K562 (cell line): ENCODE results near the gene NR2F2. TPM values are rescaled to one million over a fixed set of nuclear protein-coding genes. Genes with fewer than 3 reads are reported as not detected.

Source experiments
- ATAC-seq: fragments of 200-7000 bp; cut with Tn5 transposase; 3 replicates; pipeline ENCODE4 v1.9.1; 2020; ENCODE audit warnings: moderate library complexity
- BruUV-seq: library from RNA; stranded (reverse); fragments of 400-500 nt; replicated peaks from 2 replicates; lab custom pipeline; 2021; lab: Mats Ljungman, UMichigan
- CTCF ChIA-PET: fragments of 300-600 bp; formaldehyde crosslinking; extraction: SDS; loops from one replicate; lab custom pipeline; 2021; ENCODE audit warnings: low intra/inter-chr PET ratio; lab: Yijun Ruan, JAX
- POLR2A ChIA-PET: fragments of 300-600, 350-650 bp; sonication (Branson Sonifier 250); formaldehyde crosslinking; extraction: SDS; loops from one replicate; lab custom pipeline; 2021; ENCODE audit warnings: antibody characterized with exemption, inconsistent platforms; lab: Yijun Ruan, JAX
- DNase-seq, 4 experiments: peaks; one replicate each; pipeline versions ENCODE4 v3.0.0 to v3.0.0-alpha.2; 2011 to 2018; ENCODE audit warnings: low spot score in 3 of 4, mixed read lengths in 3 of 4; ENCODE audit errors: extremely low read depth in 1 of 4
- FAIRE-seq: peaks from 2 replicates; lab custom pipeline; 2011; peaks lifted over from hg19 to GRCh38; lab: Jason Lieb, UNC
- H2AFZ ChIP-seq: 2 replicates; pipeline ENCODE4 v1.6.0; 2011; ENCODE audit warnings: low read depth, low read length, control low read depth, inconsistent platforms
- H3K27ac ChIP-seq: fragments of 200-600 bp; 3 replicates; pipeline ENCODE4 v1.8.0; 2011; ENCODE audit warnings: low read depth, mild to moderate bottlenecking, control low read depth, inconsistent platforms, low read length, moderate library complexity, mixed read lengths; ENCODE audit errors: extremely low read depth
- H3K27me3 ChIP-seq, 2 experiments: fragments of 300-600 bp in 1 of 2; 2 replicates in 1 of 2; 3 replicates in 1 of 2; pipeline versions ENCODE4 v1.6.0 to v1.8.0; 2011; ENCODE audit warnings: inconsistent platforms in 2 of 2, low read length in 2 of 2, mild to moderate bottlenecking in 1 of 2, mixed read lengths in 1 of 2, moderate library complexity in 1 of 2; ENCODE audit not compliant: control insufficient read depth in 2 of 2, insufficient read depth in 2 of 2
- H3K36me3 ChIP-seq: fragments of 300-600 bp; 3 replicates; pipeline ENCODE4 v1.8.0; 2011; ENCODE audit warnings: mild to moderate bottlenecking, low read length, inconsistent platforms; ENCODE audit not compliant: control insufficient read depth, insufficient read depth
- H3K4me1 ChIP-seq, 2 experiments: fragments of 200-600 bp in 1 of 2; replicated peaks in 1 of 2; 2 replicates in 1 of 2; 3 replicates in 1 of 2; pipeline versions ENCODE4 v1.5.1 to v1.8.0; 2011; ENCODE audit warnings: inconsistent platforms in 2 of 2, low read length in 2 of 2, mild to moderate bottlenecking in 1 of 2, mixed read lengths in 1 of 2, moderate library complexity in 1 of 2; ENCODE audit not compliant: control insufficient read depth in 2 of 2, insufficient read depth in 2 of 2
- H3K4me2 ChIP-seq: 2 replicates; pipeline ENCODE4 v1.6.1; 2011; ENCODE audit warnings: low read length, control low read depth, inconsistent platforms, mixed read lengths; ENCODE audit not compliant: insufficient read depth
- H3K4me3 ChIP-seq: fragments of 200-600 bp; sonication (generic), shearing (Covaris generic); 2 replicates; pipeline ENCODE4 v1.5.1; 2016; ENCODE audit warnings: control low read depth, inconsistent platforms
- H3K79me2 ChIP-seq: fragments of 200-600 bp; 3 replicates; pipeline ENCODE4 v1.8.0; 2011; ENCODE audit warnings: low read length, inconsistent platforms; ENCODE audit not compliant: control insufficient read depth, insufficient read depth
- H3K9ac ChIP-seq, 2 experiments: 2 replicates each; pipeline versions ENCODE4 v1.6.0 to v1.6.1; 2011; ENCODE audit warnings: low read depth in 2 of 2, low read length in 2 of 2, control low read depth in 1 of 2, inconsistent platforms in 1 of 2, mild to moderate bottlenecking in 1 of 2, mixed read lengths in 1 of 2; ENCODE audit not compliant: insufficient read depth in 1 of 2
- H3K9me1 ChIP-seq: one replicate; pipeline ENCODE4 v1.6.0; 2011; ENCODE audit warnings: inconsistent platforms, mild to moderate bottlenecking, low read length, moderate library complexity; ENCODE audit not compliant: control insufficient read depth, insufficient read depth
- H3K9me3 ChIP-seq: replicated peaks from 2 replicates; pipeline ENCODE4 v1.5.1; 2011; ENCODE audit warnings: low read depth, low read length, inconsistent platforms; ENCODE audit not compliant: control insufficient read depth, insufficient read depth
- H4K20me1 ChIP-seq: replicated peaks from 2 replicates; pipeline ENCODE4 v1.6.1; 2011; ENCODE audit warnings: low read length, inconsistent platforms, mixed read lengths; ENCODE audit not compliant: control insufficient read depth, insufficient read depth
- CEBPB ChIP-seq: fragments of 450-650 bp; IDR thresholded peaks from 2 replicates; pipeline ENCODE4 v1.6.1; 2016; ENCODE audit warnings: missing genetic modification characterization, missing compliant biosample characterization
- ELF1 ChIP-seq: fragments of 200-800 bp; sonication (Bioruptor generic); IDR thresholded peaks from 2 replicates; pipeline ENCODE4 v1.6.1; 2016; ENCODE audit warnings: missing genetic modification characterization, missing compliant biosample characterization
- FOS ChIP-seq: IDR thresholded peaks from 3 replicates; pipeline ENCODE4 v1.6.1; 2011; ENCODE audit not compliant: insufficient read length; ENCODE audit errors: extremely low read depth
- GTF2A2 ChIP-seq: IDR thresholded peaks from 2 replicates; pipeline ENCODE4 v1.6.1; 2016; ENCODE audit warnings: mild to moderate bottlenecking, missing genetic modification characterization, missing compliant biosample characterization
- HDAC6 ChIP-seq: IDR thresholded peaks from 2 replicates; pipeline ENCODE4 v1.6.1; 2012; ENCODE audit warnings: low read depth, mild to moderate bottlenecking, control low read depth, inconsistent platforms, low read length, moderate library complexity
- HMG20A ChIP-seq: fragments of 450-650 bp; formaldehyde crosslinking; conservative IDR thresholded peaks from 2 replicates; pipeline ENCODE4 v1.4.0; 2020; ENCODE audit warnings: mild to moderate bottlenecking, mixed read lengths
- KLF6 ChIP-seq: fragments of 250-450 bp; sonication (Bioruptor Pico); IDR thresholded peaks from 2 replicates; pipeline ENCODE4 v1.4.0; 2020; ENCODE audit warnings: mild to moderate bottlenecking, moderate library complexity, borderline replicate concordance
- LEF1 ChIP-seq: fragments of 450-650 bp; IDR thresholded peaks from 2 replicates; pipeline ENCODE4 v1.6.1; 2016; ENCODE audit warnings: mild to moderate bottlenecking
- NFATC3 ChIP-seq: fragments of 450-650 bp; IDR thresholded peaks from 2 replicates; pipeline ENCODE4 v1.6.1; 2017; ENCODE audit warnings: mild to moderate bottlenecking
- NUFIP1 ChIP-seq: fragments of 450-650 bp; IDR thresholded peaks from 2 replicates; pipeline ENCODE4 v1.6.1; 2018; ENCODE audit not compliant: partially characterized antibody
- PHB ChIP-seq: fragments of 250-450 bp; sonication (Bioruptor Pico); IDR thresholded peaks from 2 replicates; pipeline ENCODE4 v1.5.0; 2021
- SAFB ChIP-seq: fragments of 200-400 bp; formaldehyde crosslinking; IDR thresholded peaks from 2 replicates; pipeline ENCODE4 v1.6.1; 2017; ENCODE audit warnings: low read depth, low read length, borderline replicate concordance
- SREBF1 ChIP-seq: fragments of 150-350 bp; IDR thresholded peaks from 2 replicates; pipeline ENCODE4 v1.6.1; 2014; ENCODE audit warnings: antibody characterized with exemption, low read depth, low read length, borderline replicate concordance
- TBP ChIP-seq: optimal IDR thresholded peaks from 2 replicates; pipeline ENCODE3; 2011; ENCODE audit warnings: low read depth, low read length, improper control_type of control experiment
- TCF3 ChIP-seq: sonication (generic); formaldehyde crosslinking; IDR thresholded peaks from 2 replicates; pipeline ENCODE4 v1.4.0; 2020; ENCODE audit warnings: mild to moderate bottlenecking, missing genetic modification reagents
- ZBTB17 ChIP-seq: fragments of 450-650 bp; formaldehyde crosslinking; IDR thresholded peaks from 2 replicates; pipeline ENCODE4 v1.4.0; 2020; ENCODE audit warnings: mild to moderate bottlenecking
- ZNF311 ChIP-seq: fragments of 250-450 bp; sonication (Bioruptor Pico); IDR thresholded peaks from 2 replicates; pipeline ENCODE4 v1.4.0; 2020; ENCODE audit warnings: mild to moderate bottlenecking, moderate library complexity
- WGBS: fragments of 100-300 bp; shearing (Covaris generic); methylation state at CpG from one replicate; pipeline ENCODE4 v1.1.6; 2016; ENCODE audit warnings: low coverage, mixed read lengths; ENCODE audit not compliant: insufficient coverage; ENCODE audit errors: missing lambda C conversion rate; 5-methylcytosine and 5-hydroxymethylcytosine counted together
- in situ Hi-C: fragments of 300-500 bp; cut with MboI; formaldehyde crosslinking; loops from 4 replicates; pipeline ENCODE4 v1.15.0; 2018; ENCODE audit warnings: inconsistent platforms, mixed read lengths
- intact Hi-C: fragments of 100-400 bp; cut with micrococcal nuclease; formaldehyde crosslinking; loops from 2 replicates; pipeline ENCODE4 v1.14.2; 2022
- polyA plus RNA-seq, 8 experiments: library from polyadenylated mRNA; depleted of rRNA in 4 of 8; stranded (reverse) in 5 of 8; unstranded in 3 of 8; fragments of >200 nt; fragmentation: Nextera tagmentation in 2 of 8; fragmentation: Illumina TruSeq in 1 of 8; extraction: Ambion mirVana in 2 of 8; extraction: Trizol in 1 of 8; gene quantifications; 2 replicates each; pipeline versions ENCODE4 v1.2.1 to v1.2.3, GENCODE V29; 2011 to 2014; ENCODE audit warnings: inconsistent platforms in 1 of 8, missing spikeins in 1 of 8
- total RNA-seq, 7 experiments: library from RNA; depleted of rRNA in 6 of 7; stranded (reverse); fragments of >200 nt in 6 of 7; fragmentation: Illumina TruSeq in 2 of 7; extraction: Trizol in 2 of 7; gene quantifications; 2 replicates each; pipeline versions ENCODE4 v1.2.1 to v1.2.3, GENCODE V29; 2011 to 2021; ENCODE audit warnings: low replicate concordance in 1 of 7
- TF ChIP-seq, protein P1 (sequence below): fragments of 450-650 bp; IDR thresholded peaks from 2 replicates; pipeline ENCODE4 v1.7.0; 2016; ENCODE audit warnings: borderline replicate concordance
- TF ChIP-seq, protein P2 (sequence below): IDR thresholded peaks from 3 replicates; pipeline ENCODE4 v1.6.1; 2011; ENCODE audit warnings: borderline replicate concordance, mild to moderate bottlenecking, moderate library complexity; ENCODE audit not compliant: insufficient read length; ENCODE audit errors: extremely low read depth

The NR2F2 gene
- total and polyA plus RNA-seq, 9 of the 15 experiments (the other 6 are each of a cell fraction or from before 2014, with no cell fraction given), result 6.0 to 51.8 (median 11.1) TPM

GRCh38 chr15:96339619-96340347 is 9.3 kb downstream of the NR2F2 start:
- H3K4me1 ChIP-seq, result peaks cover 18 to 27% of the 10 kb centered on the region in 2 experiments
- H2AFZ ChIP-seq, result no peak overlapping the region
- no peak overlapping the region for H3K4me3 ChIP-seq
- intact Hi-C loops, result loop anchor here (10.0 kb wide), 2 partner anchors 145 to 1055 kb away; no protein-coding TSS in a partner anchor
- H3K27ac ChIP-seq, result peak overlapping the region; percentile 51; the same call in 1 of the 3 replicates
- no peaks in the 10 kb centered on the region for H3K9me1 ChIP-seq
- no peaks in the 10 kb centered on the region for H3K27me3 ChIP-seq
- no TSS peak for BruUV-seq
- WGBS, result 79% methylated on average over 7 of the region's 8 CpGs
- peaks cover 17% of the 10 kb centered on the region for H4K20me1 ChIP-seq
- no peak for DNase-seq
- peaks cover 2% of the 10 kb centered on the region; the same call in 1 of the 2 replicates for H3K9me3 ChIP-seq
- CTCF ChIA-PET, result no interaction called here
- in situ Hi-C loops, result loop anchor here (10.0 to 25.0 kb wide), 2 partner anchors 415 to 898 kb away; no protein-coding TSS in a partner anchor
- H3K79me2 ChIP-seq, result peaks cover 79% of the 10 kb centered on the region
- no peak for FAIRE-seq
- H3K36me3 ChIP-seq, result peaks cover 97% of the 10 kb centered on the region
- H3K9ac ChIP-seq, result no peak overlapping the region; a peak in 1 of 4 replicates
- POLR2A ChIA-PET, result interaction anchor here (0.8 to 1.6 kb wide), 3 partner anchors 9 to 14 kb away, joined by 3 to 4 read pairs (median 4); no protein-coding TSS in a partner anchor
- no peak for ATAC-seq
- H3K4me2 ChIP-seq, result no peak overlapping the region
- TF ChIP-seq ELF1 (tag) (no peak), GTF2A2 (tag) (no peak), KLF6 (CRISPR knock-in tag) (no peak), TCF3 (CRISPR knock-in tag) (no peak), NFATC3 (no peak), ZBTB17 (no peak), ZNF311 (CRISPR knock-in tag) (no peak), HMG20A (CRISPR knock-in tag) (no peak), HDAC6 (no peak), SAFB (no peak), FOS (no peak), NUFIP1 (no peak), SREBF1 (no peak), PHB (CRISPR knock-in tag) (no peak), CEBPB (tag) (no peak), LEF1 (no peak), TBP (no peak)
- TF ChIP-seq, protein P1, sequence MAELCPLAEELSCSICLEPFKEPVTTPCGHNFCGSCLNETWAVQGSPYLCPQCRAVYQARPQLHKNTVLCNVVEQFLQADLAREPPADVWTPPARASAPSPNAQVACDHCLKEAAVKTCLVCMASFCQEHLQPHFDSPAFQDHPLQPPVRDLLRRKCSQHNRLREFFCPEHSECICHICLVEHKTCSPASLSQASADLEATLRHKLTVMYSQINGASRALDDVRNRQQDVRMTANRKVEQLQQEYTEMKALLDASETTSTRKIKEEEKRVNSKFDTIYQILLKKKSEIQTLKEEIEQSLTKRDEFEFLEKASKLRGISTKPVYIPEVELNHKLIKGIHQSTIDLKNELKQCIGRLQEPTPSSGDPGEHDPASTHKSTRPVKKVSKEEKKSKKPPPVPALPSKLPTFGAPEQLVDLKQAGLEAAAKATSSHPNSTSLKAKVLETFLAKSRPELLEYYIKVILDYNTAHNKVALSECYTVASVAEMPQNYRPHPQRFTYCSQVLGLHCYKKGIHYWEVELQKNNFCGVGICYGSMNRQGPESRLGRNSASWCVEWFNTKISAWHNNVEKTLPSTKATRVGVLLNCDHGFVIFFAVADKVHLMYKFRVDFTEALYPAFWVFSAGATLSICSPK, result no peak
- TF ChIP-seq, protein P2, sequence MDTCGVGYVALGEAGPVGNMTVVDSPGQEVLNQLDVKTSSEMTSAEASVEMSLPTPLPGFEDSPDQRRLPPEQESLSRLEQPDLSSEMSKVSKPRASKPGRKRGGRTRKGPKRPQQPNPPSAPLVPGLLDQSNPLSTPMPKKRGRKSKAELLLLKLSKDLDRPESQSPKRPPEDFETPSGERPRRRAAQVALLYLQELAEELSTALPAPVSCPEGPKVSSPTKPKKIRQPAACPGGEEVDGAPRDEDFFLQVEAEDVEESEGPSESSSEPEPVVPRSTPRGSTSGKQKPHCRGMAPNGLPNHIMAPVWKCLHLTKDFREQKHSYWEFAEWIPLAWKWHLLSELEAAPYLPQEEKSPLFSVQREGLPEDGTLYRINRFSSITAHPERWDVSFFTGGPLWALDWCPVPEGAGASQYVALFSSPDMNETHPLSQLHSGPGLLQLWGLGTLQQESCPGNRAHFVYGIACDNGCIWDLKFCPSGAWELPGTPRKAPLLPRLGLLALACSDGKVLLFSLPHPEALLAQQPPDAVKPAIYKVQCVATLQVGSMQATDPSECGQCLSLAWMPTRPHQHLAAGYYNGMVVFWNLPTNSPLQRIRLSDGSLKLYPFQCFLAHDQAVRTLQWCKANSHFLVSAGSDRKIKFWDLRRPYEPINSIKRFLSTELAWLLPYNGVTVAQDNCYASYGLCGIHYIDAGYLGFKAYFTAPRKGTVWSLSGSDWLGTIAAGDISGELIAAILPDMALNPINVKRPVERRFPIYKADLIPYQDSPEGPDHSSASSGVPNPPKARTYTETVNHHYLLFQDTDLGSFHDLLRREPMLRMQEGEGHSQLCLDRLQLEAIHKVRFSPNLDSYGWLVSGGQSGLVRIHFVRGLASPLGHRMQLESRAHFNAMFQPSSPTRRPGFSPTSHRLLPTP, result no peak
